Measurements from ENCODE around the gene SLC28A1. TPM values are rescaled to one million over a fixed set of nuclear protein-coding genes. Genes with fewer than 3 reads are reported as not detected.

Gene SLC28A1
- total RNA-seq, 1 experiment from 2014 or later, result not detected

DNA sequence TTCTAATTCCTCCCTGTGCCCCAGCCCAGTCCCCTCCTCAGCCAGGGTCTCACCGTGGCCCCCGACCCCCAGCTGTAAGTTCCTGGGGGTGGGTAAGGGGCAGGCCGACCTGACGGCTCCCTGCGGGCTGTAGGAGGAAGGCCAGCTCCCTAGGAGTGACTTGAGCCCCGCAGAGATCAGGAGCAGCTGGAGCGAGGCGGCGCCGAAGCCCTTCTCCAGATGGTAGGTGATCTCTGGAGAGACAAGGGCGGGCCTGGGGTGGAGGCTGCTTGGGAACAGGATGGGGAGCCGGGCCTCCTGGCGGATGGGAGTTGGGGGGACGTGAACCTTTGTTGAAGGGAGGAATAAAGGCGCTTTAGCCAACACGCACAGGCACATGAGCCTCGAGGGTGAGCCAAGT lies 4.2 kb downstream of the SLC28A1 start:
- no peaks in the 10 kb centered on the region for H3K9me2 ChIP-seq (ENCODE audit: insufficient read depth)
- no peak overlapping the region for H3K9ac ChIP-seq (ENCODE audit: low read length)
- no peaks in the 10 kb centered on the region for H3K27me3 ChIP-seq (ENCODE audit: insufficient read depth, low read length)
- ChIA-PET RAD21 (ENCODE audit: low non-redundant PET in 1 of 2, low total read pairs in 2 of 2, uncharacterized antibody in 2 of 2, unreplicated experiment in 2 of 2) (no interaction called here), CTCF (interaction anchor here (1.4 kb wide), 1 partner anchor 10 kb away, joined by 4 read pairs; no protein-coding TSS in a partner anchor), POLR2A (no interaction called here)
- no peaks in the 10 kb centered on the region for H3K36me3 ChIP-seq (ENCODE audit: control insufficient read depth in 1 of 2, insufficient read depth in 2 of 2, low read length in 2 of 2)
- H3K4me3 ChIP-seq (replicated peaks in 1 of 2; ENCODE audit: low read depth in 1 of 2, low read length in 2 of 2), result no peak overlapping the region
- TF ChIP-seq MAX (IDR thresholded peaks at IDR 0.05) (no peak), JUND (IDR thresholded peaks at IDR 0.05) (no peak), ELF1 (IDR thresholded peaks at IDR 0.05; ENCODE audit: borderline replicate concordance, low read depth) (no peak), ZFX (IDR thresholded peaks at IDR 0.05) (no peak), RAD21 (IDR thresholded peaks at IDR 0.05; ENCODE audit: low read depth) (no peak), FOSL1 (IDR thresholded peaks at IDR 0.05; ENCODE audit: low read depth) (no peak), EZH2 (IDR thresholded peaks at IDR 0.05) (no peak), CBX3 (IDR thresholded peaks at IDR 0.05; ENCODE audit: low read depth) (no peak), POLR2A (IDR thresholded peaks at IDR 0.05; ENCODE audit: borderline replicate concordance, extremely low read depth, insufficient read depth, insufficient read length) (no peak), EZH2phosphoT487 (IDR thresholded peaks at IDR 0.05; ENCODE audit: borderline replicate concordance) (no peak), YY1 (IDR thresholded peaks at IDR 0.05; ENCODE audit: extremely low read depth, insufficient replicate concordance, low read depth, low read length) (no peak), CEBPB (IDR thresholded peaks at IDR 0.05; ENCODE audit: low read depth) (no peak), SRF (IDR thresholded peaks at IDR 0.05; ENCODE audit: low read depth) (no peak), SP1 (IDR thresholded peaks at IDR 0.05; ENCODE audit: low read depth) (no peak), POLR2AphosphoS5 (IDR thresholded peaks at IDR 0.05; ENCODE audit: low read depth, low read length) (no peak), TCF7L2 (IDR thresholded peaks at IDR 0.05; ENCODE audit: borderline replicate concordance, extremely low read depth, insufficient read depth, insufficient read length) (no peak), EGR1 (IDR thresholded peaks at IDR 0.05; ENCODE audit: low read depth) (no peak)
- TF ChIP-seq, protein P1, sequence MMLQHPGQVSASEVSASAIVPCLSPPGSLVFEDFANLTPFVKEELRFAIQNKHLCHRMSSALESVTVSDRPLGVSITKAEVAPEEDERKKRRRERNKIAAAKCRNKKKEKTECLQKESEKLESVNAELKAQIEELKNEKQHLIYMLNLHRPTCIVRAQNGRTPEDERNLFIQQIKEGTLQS (IDR thresholded peaks at IDR 0.05), result no peak
- TF ChIP-seq, protein P2, sequence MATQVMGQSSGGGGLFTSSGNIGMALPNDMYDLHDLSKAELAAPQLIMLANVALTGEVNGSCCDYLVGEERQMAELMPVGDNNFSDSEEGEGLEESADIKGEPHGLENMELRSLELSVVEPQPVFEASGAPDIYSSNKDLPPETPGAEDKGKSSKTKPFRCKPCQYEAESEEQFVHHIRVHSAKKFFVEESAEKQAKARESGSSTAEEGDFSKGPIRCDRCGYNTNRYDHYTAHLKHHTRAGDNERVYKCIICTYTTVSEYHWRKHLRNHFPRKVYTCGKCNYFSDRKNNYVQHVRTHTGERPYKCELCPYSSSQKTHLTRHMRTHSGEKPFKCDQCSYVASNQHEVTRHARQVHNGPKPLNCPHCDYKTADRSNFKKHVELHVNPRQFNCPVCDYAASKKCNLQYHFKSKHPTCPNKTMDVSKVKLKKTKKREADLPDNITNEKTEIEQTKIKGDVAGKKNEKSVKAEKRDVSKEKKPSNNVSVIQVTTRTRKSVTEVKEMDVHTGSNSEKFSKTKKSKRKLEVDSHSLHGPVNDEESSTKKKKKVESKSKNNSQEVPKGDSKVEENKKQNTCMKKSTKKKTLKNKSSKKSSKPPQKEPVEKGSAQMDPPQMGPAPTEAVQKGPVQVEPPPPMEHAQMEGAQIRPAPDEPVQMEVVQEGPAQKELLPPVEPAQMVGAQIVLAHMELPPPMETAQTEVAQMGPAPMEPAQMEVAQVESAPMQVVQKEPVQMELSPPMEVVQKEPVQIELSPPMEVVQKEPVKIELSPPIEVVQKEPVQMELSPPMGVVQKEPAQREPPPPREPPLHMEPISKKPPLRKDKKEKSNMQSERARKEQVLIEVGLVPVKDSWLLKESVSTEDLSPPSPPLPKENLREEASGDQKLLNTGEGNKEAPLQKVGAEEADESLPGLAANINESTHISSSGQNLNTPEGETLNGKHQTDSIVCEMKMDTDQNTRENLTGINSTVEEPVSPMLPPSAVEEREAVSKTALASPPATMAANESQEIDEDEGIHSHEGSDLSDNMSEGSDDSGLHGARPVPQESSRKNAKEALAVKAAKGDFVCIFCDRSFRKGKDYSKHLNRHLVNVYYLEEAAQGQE (IDR thresholded peaks at IDR 0.05; ENCODE audit: low read depth), result no peak
- TF ChIP-seq, protein P3, sequence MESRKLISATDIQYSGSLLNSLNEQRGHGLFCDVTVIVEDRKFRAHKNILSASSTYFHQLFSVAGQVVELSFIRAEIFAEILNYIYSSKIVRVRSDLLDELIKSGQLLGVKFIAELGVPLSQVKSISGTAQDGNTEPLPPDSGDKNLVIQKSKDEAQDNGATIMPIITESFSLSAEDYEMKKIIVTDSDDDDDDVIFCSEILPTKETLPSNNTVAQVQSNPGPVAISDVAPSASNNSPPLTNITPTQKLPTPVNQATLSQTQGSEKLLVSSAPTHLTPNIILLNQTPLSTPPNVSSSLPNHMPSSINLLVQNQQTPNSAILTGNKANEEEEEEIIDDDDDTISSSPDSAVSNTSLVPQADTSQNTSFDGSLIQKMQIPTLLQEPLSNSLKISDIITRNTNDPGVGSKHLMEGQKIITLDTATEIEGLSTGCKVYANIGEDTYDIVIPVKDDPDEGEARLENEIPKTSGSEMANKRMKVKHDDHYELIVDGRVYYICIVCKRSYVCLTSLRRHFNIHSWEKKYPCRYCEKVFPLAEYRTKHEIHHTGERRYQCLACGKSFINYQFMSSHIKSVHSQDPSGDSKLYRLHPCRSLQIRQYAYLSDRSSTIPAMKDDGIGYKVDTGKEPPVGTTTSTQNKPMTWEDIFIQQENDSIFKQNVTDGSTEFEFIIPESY (IDR thresholded peaks at IDR 0.05; ENCODE audit: extremely low read depth, insufficient replicate concordance, low read length), result no peak
- H3K4me2 ChIP-seq (ENCODE audit: low read length), result no peak overlapping the region
- no peaks in the 10 kb centered on the region for H3K9me3 ChIP-seq (ENCODE audit: control insufficient read depth in 1 of 2, insufficient read depth in 1 of 2, low read depth in 1 of 2, low read length in 2 of 2)
- H3K4me1 ChIP-seq (ENCODE audit: control insufficient read depth in 1 of 2, insufficient read depth in 2 of 2, low read length in 2 of 2), result no peaks in the 10 kb centered on the region
- intact Hi-C loops (cut with micrococcal nuclease), result no loop called here
- no TSS peak for BruUV-seq (replicated peaks)
- no peak overlapping the region for H3K27ac ChIP-seq (ENCODE audit: low read depth, low read length)
- no peaks in the 10 kb centered on the region for H4K20me1 ChIP-seq (ENCODE audit: insufficient read depth)
- no peaks in the 10 kb centered on the region for H3K79me2 ChIP-seq (ENCODE audit: insufficient read depth, low read length)
- H2AFZ ChIP-seq (ENCODE audit: low read depth, low read length, poor library complexity, severe bottlenecking), result no peak overlapping the region
- ATAC-seq (no peak), DNase-seq (ENCODE audit: low read depth, low spot score) (no peak)
